HG02943 (cell line): Measurements from ENCODE around the gene RWDD3.

Experiments
- ATAC-seq: cut with Tn5 transposase; IDR thresholded peaks from one replicate; pipeline ENCODE4 v1.9.1; 2021; ENCODE audit warnings: mild to moderate bottlenecking, low read depth, moderate library complexity; ENCODE audit not compliant: unreplicated experiment

The RWDD3 gene

DNA sequence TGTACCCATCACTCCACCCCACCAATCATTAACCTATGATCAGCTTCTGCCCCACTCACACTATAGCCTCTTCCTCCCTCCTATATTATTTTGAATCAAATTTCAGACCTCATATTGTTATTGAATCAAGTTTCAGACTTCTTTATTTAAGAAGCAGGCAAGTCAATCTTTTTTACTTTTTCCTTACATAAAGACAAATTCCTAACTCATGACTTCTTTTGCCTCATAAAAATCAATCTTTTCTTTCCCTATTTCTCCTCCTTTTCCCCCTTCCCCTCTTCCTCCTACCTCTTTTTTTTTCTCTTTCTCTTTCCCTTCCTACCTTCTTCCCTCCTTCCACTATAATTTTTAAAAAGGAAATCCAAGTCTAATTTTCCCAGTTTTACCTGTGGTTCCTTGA is 4.3 kb upstream of the RWDD3 start:
- ATAC-seq = no peak

DNA sequence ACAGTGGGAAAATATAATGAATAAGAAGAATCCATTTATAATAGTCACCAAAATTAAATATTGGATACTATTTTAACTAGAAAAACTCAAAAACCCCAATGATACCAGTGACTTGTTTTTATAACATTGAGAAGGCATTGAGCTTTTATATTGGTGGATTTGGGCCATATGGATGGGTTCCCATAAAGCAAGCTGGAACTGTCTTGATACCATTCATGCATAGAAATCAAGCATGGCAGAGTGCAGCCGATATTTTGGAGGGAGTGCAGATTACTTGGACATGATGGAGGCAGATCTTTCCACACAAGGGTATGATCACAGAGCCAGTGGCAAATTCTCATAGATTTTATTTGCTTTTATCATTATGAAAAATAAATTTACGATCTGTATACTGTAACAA is 3.8 kb upstream of the RWDD3 start:
- ATAC-seq = no peak

DNA sequence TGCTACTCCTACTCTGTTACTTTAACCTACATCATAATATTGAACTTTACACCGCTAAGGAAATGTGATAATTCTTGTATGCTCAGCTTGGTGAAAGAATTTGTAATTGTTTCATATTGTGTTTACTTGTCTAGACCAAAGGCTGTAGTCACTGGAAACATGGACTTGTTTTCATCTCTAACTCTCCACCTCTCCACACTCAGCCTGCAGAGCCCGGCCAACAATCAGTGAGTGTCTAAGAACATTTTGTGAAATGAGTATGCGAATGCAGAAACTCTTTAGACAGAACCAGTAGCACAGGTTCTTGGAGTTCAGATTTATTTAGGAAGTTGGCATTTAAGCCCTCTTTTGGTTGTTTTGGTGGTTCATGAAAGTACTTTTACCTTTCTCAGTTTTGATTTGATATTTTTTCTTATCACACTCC is 3.2 kb upstream of the RWDD3 start:
- ATAC-seq = no peak

DNA sequence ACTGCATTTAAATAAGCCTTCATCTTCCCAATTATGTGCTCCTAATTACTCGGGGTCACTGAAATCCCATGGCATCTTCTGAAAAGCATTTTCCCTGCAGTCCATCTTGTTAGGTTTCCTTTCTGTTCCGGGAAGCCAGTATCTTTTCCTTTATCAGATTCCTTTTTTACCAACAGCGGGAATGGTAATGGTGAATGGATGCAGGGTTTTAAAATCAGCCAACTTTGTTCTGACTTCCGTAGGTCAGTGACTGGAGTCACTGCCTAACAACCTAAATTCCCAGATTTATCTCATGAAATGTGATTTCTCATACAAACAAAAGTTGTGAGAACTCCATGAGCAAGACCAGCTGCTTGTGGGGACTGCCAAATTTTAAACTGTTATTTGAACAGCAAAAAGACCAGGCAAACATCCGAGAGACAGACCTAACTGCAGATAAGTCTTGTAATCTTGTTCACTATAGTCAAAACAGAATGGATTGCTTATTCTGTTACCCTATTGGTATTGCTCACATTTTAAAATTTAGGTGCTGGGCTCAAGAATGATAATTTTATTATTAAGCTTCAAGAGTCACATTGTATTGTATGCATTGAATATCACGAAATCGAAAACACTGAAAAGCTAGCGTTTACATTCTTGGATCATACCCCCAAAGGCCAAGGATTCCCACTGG is 1.2 kb upstream of the RWDD3 start:
- no peak for ATAC-seq

GRCh38 chr1:95233319-95233736 is 682 bp upstream of the RWDD3 start:
- no peak for ATAC-seq

- ATAC-seq = no peak
Measured at GRCh38 chr1:95236784-95237575, 3.0 kb downstream of the RWDD3 start.

DNA sequence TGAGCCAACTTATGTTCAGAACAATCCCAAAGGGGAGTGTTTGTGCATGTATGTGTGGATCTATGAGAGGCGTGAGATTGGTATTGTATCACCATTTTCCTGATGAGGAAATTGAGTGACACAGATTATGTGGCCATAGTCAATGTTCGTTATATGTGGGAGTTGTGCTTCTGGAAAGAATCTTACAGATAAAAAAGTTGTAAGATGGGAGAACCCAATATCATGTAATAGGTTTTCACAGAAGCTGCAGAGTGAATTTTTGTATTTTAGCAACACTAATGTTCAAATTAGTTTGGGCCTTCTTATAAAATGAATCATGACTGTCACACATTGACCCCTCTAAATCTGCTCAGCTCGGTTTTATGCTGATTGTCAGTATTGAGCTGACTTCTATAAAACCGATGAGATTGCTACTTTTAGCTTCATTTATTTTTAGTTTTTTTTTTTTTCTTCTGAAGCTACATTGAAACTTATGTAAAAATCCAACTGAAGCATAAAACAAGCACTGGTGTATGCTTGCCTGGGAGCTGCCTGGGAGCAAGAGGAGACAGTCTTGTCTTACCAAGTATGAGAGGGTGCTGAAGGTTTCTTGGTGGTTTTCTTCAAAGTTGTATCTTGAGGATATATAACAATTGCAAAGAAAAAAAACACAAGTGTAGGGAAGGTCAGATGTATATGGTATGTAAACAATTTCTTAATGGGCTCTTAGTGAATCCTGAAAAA is 4.1 kb downstream of the RWDD3 start:
- no peak for ATAC-seq

- no peak for ATAC-seq
Measured at GRCh38 chr1:95245029-95245428, 11.0 kb downstream of the RWDD3 start.

- no peak for ATAC-seq
Measured at GRCh38 chr1:95246511-95246910, 12.5 kb downstream of the RWDD3 start.

DNA sequence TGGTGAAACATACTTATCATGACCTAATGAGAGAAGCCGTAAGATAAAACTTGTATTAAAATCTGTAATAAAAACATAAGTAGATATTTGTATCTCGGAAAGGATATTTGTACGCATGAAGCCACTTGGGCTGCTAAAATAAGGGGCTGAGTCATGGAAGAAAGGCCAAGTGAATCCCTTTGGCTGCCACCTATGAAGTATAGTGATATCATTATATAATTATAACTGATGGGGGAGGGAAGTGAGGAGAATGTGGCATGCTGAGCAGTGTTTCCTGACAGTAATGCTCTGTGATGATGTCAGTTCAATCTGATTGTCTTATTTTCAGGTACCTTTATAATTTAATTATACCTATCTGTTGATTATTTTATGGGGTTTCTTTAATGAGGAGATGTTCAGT is 13.6 kb downstream of the RWDD3 start:
- ATAC-seq = no peak

DNA sequence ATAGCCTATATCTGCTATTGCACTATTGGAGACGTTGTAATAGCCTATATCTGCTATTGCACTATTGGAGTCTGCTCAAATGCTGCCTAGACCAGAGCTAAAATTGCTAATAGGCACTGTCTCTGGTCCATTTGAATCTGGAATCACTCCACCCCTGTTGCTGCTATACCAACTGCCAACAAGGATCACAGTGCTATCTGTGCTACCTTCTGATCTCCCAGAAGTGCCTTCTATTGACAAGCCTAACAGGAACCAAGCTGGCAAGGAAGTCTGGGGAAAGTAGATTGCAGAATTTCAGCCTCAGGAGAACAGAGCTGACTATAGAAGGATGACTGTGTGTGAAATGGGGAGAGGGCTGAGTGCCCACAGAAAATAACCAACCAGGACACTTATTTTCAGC is 15.9 kb downstream of the RWDD3 start:
- ATAC-seq = no peak

GRCh38 chr1:95252422-95252821 is 18.4 kb downstream of the RWDD3 start:
- ATAC-seq = no peak

DNA sequence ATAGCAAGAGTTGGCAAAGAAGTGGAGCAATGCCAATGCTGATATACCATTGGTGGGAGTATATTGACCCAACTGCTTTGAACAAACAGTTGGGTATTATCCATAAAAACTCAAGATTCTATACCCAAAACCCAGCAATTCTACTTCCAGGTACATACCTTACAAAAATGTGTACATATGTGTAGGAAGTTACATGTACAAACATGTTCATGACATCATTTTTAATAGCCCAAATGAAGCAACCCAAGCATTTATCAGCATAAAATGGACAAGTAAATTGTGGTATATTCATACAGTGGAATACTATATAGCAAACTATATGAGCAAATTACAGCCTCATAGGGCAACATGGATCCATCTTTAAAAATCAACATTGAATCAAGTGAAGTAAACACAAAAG is 20.9 kb downstream of the RWDD3 start:
- ATAC-seq = no peak

- no peak for ATAC-seq
Measured at GRCh38 chr1:95255826-95256225, 21.8 kb downstream of the RWDD3 start.

- no peak for ATAC-seq
Measured at GRCh38 chr1:95257758-95258157, 23.7 kb downstream of the RWDD3 start.

GRCh38 chr1:95259245-95259644 is 25.2 kb downstream of the RWDD3 start:
- no peak for ATAC-seq

- no peak for ATAC-seq
Measured at GRCh38 chr1:95262913-95263312, 28.9 kb downstream of the RWDD3 start.

DNA sequence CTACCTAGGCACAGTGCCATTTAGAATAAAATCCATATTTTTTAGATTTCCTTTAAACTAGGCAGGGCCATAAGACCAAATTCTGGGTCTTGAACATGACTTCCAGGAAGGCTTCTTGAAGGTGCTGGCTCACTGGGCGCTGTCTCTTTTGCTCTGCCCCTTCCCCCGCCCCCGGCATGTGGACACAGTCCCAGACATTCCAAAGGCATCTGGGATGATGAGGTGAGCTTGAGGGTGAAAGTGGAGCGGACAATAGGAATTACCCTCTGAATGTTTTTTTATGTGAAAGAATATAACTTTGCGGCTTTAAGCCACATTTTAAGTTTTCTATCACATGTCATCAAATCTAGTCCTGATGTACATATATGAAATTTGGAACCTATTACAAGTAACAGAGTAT is 29.4 kb downstream of the RWDD3 start:
- ATAC-seq = no peak

DNA sequence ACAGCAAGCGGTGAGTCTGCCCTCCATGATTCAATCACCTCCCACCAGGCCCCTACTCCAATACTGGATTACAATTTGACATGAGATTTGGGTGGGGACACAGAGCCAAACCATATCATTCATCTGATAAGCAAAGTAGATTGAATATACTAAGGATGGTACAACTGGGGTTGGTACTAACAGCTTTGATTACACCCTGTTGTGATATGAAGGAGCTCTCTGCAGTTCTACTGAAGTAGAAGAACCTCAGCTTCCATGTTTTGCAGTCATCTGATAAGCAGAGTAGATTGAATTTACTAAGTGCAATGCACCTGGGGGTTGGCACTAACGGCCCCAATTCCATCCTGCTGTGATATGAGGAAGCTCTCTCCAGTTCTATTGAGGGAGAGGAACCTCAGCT is 31.1 kb downstream of the RWDD3 start:
- no peak for ATAC-seq

GRCh38 chr1:95276429-95276828 is 42.4 kb downstream of the RWDD3 start:
- no peak for ATAC-seq

DNA sequence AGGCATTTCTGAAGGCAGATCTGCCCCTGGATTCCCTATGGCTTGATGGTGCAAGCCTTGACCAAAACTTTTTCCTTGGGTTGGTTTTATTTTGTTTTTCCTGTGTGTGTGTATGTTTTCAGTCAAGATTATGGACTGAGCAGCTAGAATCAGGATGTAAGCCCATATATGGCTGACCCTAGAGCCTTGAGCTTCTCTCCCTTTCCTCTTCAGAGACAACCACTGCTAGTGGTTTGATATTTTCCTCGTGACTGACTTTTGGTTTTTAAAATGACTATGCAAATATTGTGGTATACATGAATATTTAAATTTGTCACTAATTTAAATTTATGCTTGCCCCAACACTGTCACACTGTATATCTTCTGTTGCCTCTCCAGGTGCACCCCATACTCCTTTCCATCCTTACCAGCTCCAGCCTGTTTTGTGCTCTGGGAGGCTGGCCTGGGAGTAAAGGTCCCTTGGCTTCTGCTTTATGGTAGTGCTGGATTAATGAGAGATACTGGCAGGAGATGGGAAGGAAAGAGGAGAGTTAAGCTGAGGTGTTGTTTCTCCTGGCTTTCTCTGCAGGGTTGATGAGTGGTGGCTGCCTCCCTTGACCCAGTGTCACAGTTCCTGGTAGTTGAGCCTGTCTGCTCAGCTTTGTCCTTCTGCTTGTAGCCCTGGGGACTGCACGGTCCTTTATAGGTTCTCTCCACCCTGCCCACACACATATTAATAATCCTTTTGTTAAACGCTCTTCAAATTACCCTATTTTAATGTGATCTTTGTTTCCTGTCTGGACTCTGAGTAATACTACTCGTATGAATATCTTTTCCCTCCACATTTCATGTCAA is 44.4 kb downstream of the RWDD3 start:
- ATAC-seq = no peak
